EL (cell line): ENCODE results near the gene ABLIM2.

Source experiments
- DNase-seq: peaks from one replicate; pipeline ENCODE4 v3.0.0-alpha.2; 2016

The ABLIM2 gene

GRCh38 chr4:8158710-8159536 lies at the start of gene ABLIM2:
TSS of gene ABLIM2 (minus strand) at chr4:8158813. CDS start at chr4:8158689, 124 bp downstream.
- DNase-seq = peak; percentile 96

GRCh38 chr4:8207314-8207713 lies 48.7 kb upstream of the ABLIM2 start:
- DNase-seq = no peak

GRCh38 chr4:8205749-8206611 lies 47.4 kb upstream of the ABLIM2 start:
- DNase-seq = no peak

- no peak for DNase-seq
Measured at GRCh38 chr4:8205241-8205707, 46.7 kb upstream of the ABLIM2 start.

- no peak for DNase-seq
Measured at GRCh38 chr4:8204576-8205227, 46.1 kb upstream of the ABLIM2 start.

GRCh38 chr4:8203817-8204216 lies 45.2 kb upstream of the ABLIM2 start:
- DNase-seq = no peak

- no peak for DNase-seq
Measured at GRCh38 chr4:8203052-8203401, 44.4 kb upstream of the ABLIM2 start.

- no peak for DNase-seq
Measured at GRCh38 chr4:8202108-8203051, 43.8 kb upstream of the ABLIM2 start.

- DNase-seq = no peak
Measured at GRCh38 chr4:8201321-8201781, 42.7 kb upstream of the ABLIM2 start.

GRCh38 chr4:8200302-8200975 lies 41.8 kb upstream of the ABLIM2 start:
- DNase-seq = peak; percentile 18

GRCh38 chr4:8199594-8200301 lies 41.1 kb upstream of the ABLIM2 start:
- no peak for DNase-seq

- DNase-seq = peak; percentile 90
Measured at GRCh38 chr4:8198906-8199593, 40.4 kb upstream of the ABLIM2 start, which contains the start of gene SH3TC1. TSS of gene SH3TC1 (plus strand) at chr4:8199290. CDS start at chr4:8205195, 5,905 bp downstream.

- DNase-seq = no peak
Measured at GRCh38 chr4:8198206-8198905, 39.7 kb upstream of the ABLIM2 start.

- no peak for DNase-seq
Measured at GRCh38 chr4:8197521-8197920, 38.9 kb upstream of the ABLIM2 start.

GRCh38 chr4:8195841-8196458 lies 37.3 kb upstream of the ABLIM2 start:
- DNase-seq = no peak

GRCh38 chr4:8195431-8195830 lies 36.8 kb upstream of the ABLIM2 start:
- DNase-seq = no peak

- no peak for DNase-seq
Measured at GRCh38 chr4:8194306-8195242, 36.0 kb upstream of the ABLIM2 start.
